HCT116 (cell line): ENCODE measurements around the gene FAR1.

Experiments
- CBX3 ChIP-seq: IDR thresholded peaks from 2 replicates; pipeline ENCODE4 v1.6.1; 2012; ENCODE audit warnings: low read depth
- CTCF ChIP-seq, 3 experiments: fragments of 200-600 bp in 1 of 3; sonication (generic) in 1 of 3; IDR thresholded peaks in 2 of 3; conservative IDR thresholded peaks in 1 of 3; 2 replicates each; pipeline ENCODE4 v1.5.1; 2012 to 2017; ENCODE audit warnings: low read depth in 2 of 3, low read length in 2 of 3, antibody characterized with exemption in 1 of 3, borderline replicate concordance in 1 of 3, control low read depth in 1 of 3, mild to moderate bottlenecking in 1 of 3, mixed read lengths in 1 of 3, mixed run types in 1 of 3, moderate library complexity in 1 of 3; ENCODE audit not compliant: insufficient read depth in 1 of 3
- EGR1 ChIP-seq: IDR thresholded peaks from 2 replicates; pipeline ENCODE4 v1.6.1; 2012; ENCODE audit warnings: low read depth
- EZH2 ChIP-seq: fragments of 200-600 bp; sonication (generic); IDR thresholded peaks from 2 replicates; pipeline ENCODE4 v1.6.1; 2017; ENCODE audit warnings: antibody characterized with exemption, mixed run types
- EZH2phosphoT487 ChIP-seq: fragments of 200-600 bp; IDR thresholded peaks from 2 replicates; pipeline ENCODE4 v1.6.1; 2018; ENCODE audit warnings: antibody characterized with exemption, borderline replicate concordance
- POLR2A ChIP-seq: IDR thresholded peaks from 2 replicates; pipeline ENCODE4 v1.7.0; 2011; ENCODE audit warnings: borderline replicate concordance; ENCODE audit not compliant: insufficient read depth, insufficient read length; ENCODE audit errors: extremely low read depth
- SIN3A ChIP-seq: IDR thresholded peaks from 2 replicates; pipeline ENCODE4 v1.6.1; 2012; ENCODE audit warnings: low read depth
- SP1 ChIP-seq: IDR thresholded peaks from 2 replicates; pipeline ENCODE4 v1.6.1; 2012; ENCODE audit warnings: low read depth
- TCF7L2 ChIP-seq: IDR thresholded peaks from 2 replicates; pipeline ENCODE4 v1.7.0; 2011; ENCODE audit warnings: borderline replicate concordance, inconsistent platforms; ENCODE audit not compliant: insufficient read depth, insufficient read length; ENCODE audit errors: extremely low read depth
- ZBTB33 ChIP-seq: IDR thresholded peaks from 2 replicates; pipeline ENCODE4 v1.6.1; 2011; ENCODE audit warnings: mild to moderate bottlenecking, low read length, moderate library complexity; ENCODE audit not compliant: insufficient replicate concordance; ENCODE audit errors: extremely low read depth
- ZFX ChIP-seq: fragments of 450-650 bp; IDR thresholded peaks from 2 replicates; pipeline ENCODE4 v1.6.1; 2017
- ZNF274 ChIP-seq: fragments of 200-500 bp; sonication (Bioruptor generic); IDR thresholded peaks from 2 replicates; pipeline ENCODE4 v1.6.1; 2014; ENCODE audit warnings: mild to moderate bottlenecking, low read depth, low read length, inconsistent platforms

- no peak for TF ChIP-seq EZH2
- no peak for TF ChIP-seq EZH2phosphoT487
- no peak for TF ChIP-seq CTCF (IDR thresholded peaks at IDR 0.05 in 2 of 3, conservative IDR thresholded peaks at IDR 0.05 in 1 of 3; ENCODE audit: borderline replicate concordance in 1 of 3, insufficient read depth in 1 of 3, low read depth in 2 of 3, low read length in 2 of 3)
- TF ChIP-seq ZFX = no peak
- no peak for TF ChIP-seq SIN3A
- TF ChIP-seq POLR2A = no peak
- TF ChIP-seq SP1 = no peak
- no peak for TF ChIP-seq EGR1
- no peak for TF ChIP-seq CBX3
- no peak for TF ChIP-seq TCF7L2
- no peak for TF ChIP-seq ZNF274
- no peak for TF ChIP-seq ZBTB33
Observed at GRCh38 chr11:13664351-13664750, 4.1 kb upstream of the FAR1 start.
